K562 (cell line): ENCODE measurements around the gene DEDD.

Experiments
- CTCF ChIP-seq, 3 experiments: IDR thresholded peaks in 2 of 3; conservative IDR thresholded peaks in 1 of 3; 2 replicates each; pipeline ENCODE4 v1.5.1; 2011 to 2012; ENCODE audit warnings: low read length in 3 of 3, mild to moderate bottlenecking in 3 of 3, control low read depth in 2 of 3, improper control_type of control experiment in 1 of 3, inconsistent platforms in 1 of 3, low read depth in 1 of 3, mixed read lengths in 1 of 3, moderate library complexity in 1 of 3; ENCODE audit not compliant: insufficient read depth in 2 of 3
- ELF4 ChIP-seq: fragments of 450-650 bp; formaldehyde crosslinking; IDR thresholded peaks from 2 replicates; pipeline ENCODE4 v1.4.0; 2022; ENCODE audit warnings: missing genetic modification characterization
- JUN ChIP-seq, 2 experiments: sonication (generic) in 1 of 2; formaldehyde crosslinking in 1 of 2; IDR thresholded peaks; 2 replicates each; pipeline versions ENCODE4 v1.6.1 to v1.8.0; 2012 to 2022; ENCODE audit warnings: borderline replicate concordance in 2 of 2, mild to moderate bottlenecking in 2 of 2, improper control_type of control experiment in 1 of 2, low read depth in 1 of 2, low read length in 1 of 2, missing genetic modification reagents in 1 of 2
- ZBTB7A ChIP-seq: IDR thresholded peaks from 2 replicates; pipeline ENCODE4 v1.6.1; 2011; ENCODE audit warnings: low read depth, mild to moderate bottlenecking, low read length, moderate library complexity, borderline replicate concordance; ENCODE audit not compliant: control insufficient read depth
- ZNF778 ChIP-seq: fragments of 450-650 bp; formaldehyde crosslinking; IDR thresholded peaks from 2 replicates; pipeline ENCODE4 v1.4.0; 2020; ENCODE audit warnings: mild to moderate bottlenecking, moderate library complexity
- TF ChIP-seq, protein P1 (sequence below), 2 experiments: fragments of 450-650 bp; formaldehyde crosslinking in 1 of 2; IDR thresholded peaks; 2 replicates each; pipeline versions ENCODE4 v1.4.0 to v1.6.1; 2014 to 2020; ENCODE audit warnings: mild to moderate bottlenecking in 2 of 2, borderline replicate concordance in 1 of 2, low read depth in 1 of 2
- TF ChIP-seq, protein P2 (sequence below): fragments of 250-450 bp; sonication (Bioruptor Pico); IDR thresholded peaks from 2 replicates; pipeline ENCODE4 v1.4.0; 2020; ENCODE audit warnings: mild to moderate bottlenecking, moderate library complexity
- TF ChIP-seq, protein P3 (sequence below): fragments of 250-450 bp; sonication (Bioruptor Pico); IDR thresholded peaks from 2 replicates; pipeline ENCODE4 v1.8.0; 2022; ENCODE audit warnings: moderate library complexity, mild to moderate bottlenecking, inconsistent platforms

- TF ChIP-seq CTCF (IDR thresholded peaks at IDR 0.05 in 2 of 3, conservative IDR thresholded peaks at IDR 0.05 in 1 of 3; ENCODE audit: insufficient read depth in 2 of 3, low read depth in 1 of 3, low read length in 3 of 3) (no peak), JUN (IDR thresholded peaks at IDR 0.05; ENCODE audit: borderline replicate concordance, low read depth, low read length) (no peak), JUN (CRISPR knock-in tag; IDR thresholded peaks at IDR 0.05; ENCODE audit: borderline replicate concordance) (no peak), ZNF778 (no peak), ELF4 (CRISPR knock-in tag) (no peak), ZBTB7A (no peak)
- TF ChIP-seq, protein P1, sequence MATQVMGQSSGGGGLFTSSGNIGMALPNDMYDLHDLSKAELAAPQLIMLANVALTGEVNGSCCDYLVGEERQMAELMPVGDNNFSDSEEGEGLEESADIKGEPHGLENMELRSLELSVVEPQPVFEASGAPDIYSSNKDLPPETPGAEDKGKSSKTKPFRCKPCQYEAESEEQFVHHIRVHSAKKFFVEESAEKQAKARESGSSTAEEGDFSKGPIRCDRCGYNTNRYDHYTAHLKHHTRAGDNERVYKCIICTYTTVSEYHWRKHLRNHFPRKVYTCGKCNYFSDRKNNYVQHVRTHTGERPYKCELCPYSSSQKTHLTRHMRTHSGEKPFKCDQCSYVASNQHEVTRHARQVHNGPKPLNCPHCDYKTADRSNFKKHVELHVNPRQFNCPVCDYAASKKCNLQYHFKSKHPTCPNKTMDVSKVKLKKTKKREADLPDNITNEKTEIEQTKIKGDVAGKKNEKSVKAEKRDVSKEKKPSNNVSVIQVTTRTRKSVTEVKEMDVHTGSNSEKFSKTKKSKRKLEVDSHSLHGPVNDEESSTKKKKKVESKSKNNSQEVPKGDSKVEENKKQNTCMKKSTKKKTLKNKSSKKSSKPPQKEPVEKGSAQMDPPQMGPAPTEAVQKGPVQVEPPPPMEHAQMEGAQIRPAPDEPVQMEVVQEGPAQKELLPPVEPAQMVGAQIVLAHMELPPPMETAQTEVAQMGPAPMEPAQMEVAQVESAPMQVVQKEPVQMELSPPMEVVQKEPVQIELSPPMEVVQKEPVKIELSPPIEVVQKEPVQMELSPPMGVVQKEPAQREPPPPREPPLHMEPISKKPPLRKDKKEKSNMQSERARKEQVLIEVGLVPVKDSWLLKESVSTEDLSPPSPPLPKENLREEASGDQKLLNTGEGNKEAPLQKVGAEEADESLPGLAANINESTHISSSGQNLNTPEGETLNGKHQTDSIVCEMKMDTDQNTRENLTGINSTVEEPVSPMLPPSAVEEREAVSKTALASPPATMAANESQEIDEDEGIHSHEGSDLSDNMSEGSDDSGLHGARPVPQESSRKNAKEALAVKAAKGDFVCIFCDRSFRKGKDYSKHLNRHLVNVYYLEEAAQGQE (IDR thresholded peaks at IDR 0.05; ENCODE audit: borderline replicate concordance), result no peak
- TF ChIP-seq, protein P1 (CRISPR knock-in tag; IDR thresholded peaks at IDR 0.05; ENCODE audit: low read depth), result no peak
- TF ChIP-seq, protein P2, sequence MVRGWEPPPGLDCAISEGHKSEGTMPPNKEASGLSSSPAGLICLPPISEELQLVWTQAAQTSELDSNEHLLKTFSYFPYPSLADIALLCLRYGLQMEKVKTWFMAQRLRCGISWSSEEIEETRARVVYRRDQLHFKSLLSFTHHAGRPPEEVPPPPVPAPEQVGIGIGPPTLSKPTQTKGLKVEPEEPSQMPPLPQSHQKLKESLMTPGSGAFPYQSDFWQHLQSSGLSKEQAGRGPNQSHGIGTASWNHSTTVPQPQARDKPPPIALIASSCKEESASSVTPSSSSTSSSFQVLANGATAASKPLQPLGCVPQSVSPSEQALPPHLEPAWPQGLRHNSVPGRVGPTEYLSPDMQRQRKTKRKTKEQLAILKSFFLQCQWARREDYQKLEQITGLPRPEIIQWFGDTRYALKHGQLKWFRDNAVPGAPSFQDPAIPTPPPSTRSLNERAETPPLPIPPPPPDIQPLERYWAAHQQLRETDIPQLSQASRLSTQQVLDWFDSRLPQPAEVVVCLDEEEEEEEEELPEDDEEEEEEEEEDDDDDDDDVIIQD (CRISPR knock-in tag), result no peak
- TF ChIP-seq, protein P3, sequence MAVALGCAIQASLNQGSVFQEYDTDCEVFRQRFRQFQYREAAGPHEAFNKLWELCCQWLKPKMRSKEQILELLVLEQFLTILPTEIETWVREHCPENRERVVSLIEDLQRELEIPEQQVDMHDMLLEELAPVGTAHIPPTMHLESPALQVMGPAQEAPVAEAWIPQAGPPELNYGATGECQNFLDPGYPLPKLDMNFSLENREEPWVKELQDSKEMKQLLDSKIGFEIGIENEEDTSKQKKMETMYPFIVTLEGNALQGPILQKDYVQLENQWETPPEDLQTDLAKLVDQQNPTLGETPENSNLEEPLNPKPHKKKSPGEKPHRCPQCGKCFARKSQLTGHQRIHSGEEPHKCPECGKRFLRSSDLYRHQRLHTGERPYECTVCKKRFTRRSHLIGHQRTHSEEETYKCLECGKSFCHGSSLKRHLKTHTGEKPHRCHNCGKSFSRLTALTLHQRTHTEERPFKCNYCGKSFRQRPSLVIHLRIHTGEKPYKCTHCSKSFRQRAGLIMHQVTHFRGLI (CRISPR knock-in tag), result no peak
Observed at GRCh38 chr1:161176468-161177111, 44.1 kb upstream of the DEDD start.
